Dedifferentiated amniotic fluid mesenchymal stem cell (primary cell): ENCODE data around the gene ASPA.
"Not testable (repeated sequence)": the region's sequence is repeated elsewhere in the genome, so short reads cannot be mapped to it uniquely, and the experiment has no call there.

Experiments
- DNase-seq: peaks from one replicate; pipeline ENCODE4 v3.0.0-alpha.2; 2016; ENCODE audit errors: extremely low spot score

Gene ASPA

DNA sequence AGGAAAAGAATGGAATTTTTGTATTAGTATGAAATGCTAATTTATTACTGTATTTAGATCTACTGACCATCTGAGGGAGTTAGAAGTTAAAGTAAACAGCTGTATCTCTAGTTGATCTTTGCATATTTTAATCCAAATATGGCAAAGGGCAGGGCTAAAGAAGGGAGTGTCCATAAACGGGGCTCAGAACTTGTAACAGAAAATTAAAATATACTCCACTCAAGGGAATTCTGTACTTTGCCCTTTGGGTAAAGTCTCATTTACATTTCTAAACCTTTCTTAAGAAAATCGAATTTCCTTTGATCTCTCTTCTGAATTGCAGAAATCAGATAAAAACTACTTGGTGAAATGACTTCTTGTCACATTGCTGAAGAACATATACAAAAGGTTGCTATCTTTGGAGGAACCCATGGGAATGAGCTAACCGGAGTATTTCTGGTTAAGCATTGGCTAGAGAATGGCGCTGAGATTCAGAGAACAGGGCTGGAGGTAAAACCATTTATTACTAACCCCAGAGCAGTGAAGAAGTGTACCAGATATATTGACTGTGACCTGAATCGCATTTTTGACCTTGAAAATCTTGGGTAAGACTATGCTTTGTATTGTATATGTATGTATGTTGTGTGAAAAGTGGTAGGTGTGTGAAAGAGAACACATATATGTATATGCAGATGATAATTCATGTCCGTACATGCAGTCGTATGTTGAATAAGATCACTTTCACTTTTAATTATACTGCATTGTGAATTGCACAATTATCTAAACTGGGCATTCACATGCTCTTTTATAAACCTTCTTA, at the start of gene ASPA:
Gene ASPA (plus strand): TSS at position 186 of the 799 bp plus-strand sequence. CDS start 163 bp downstream, at position 349.
- DNase-seq: no peak

DNA sequence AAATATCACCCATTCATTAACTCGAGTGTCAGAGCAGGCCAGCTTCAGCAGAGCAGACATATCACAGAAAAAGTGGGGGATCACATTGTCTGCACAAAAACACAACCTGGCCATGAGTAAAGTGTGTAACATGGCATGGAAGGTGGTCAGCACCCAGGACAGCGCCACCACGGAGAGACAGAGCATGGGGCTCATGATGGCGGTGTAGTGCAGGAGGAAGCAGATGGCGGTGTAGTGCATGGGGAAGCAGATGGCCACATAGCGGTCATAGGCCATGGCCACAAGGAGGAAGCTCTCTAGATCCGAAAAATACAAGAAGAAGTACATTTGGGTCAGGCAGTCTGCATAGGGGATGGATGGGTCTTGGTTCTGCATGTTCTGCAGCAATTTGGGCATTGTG, 42.6 kb upstream of the ASPA start:
- not testable (repeated sequence) for DNase-seq

DNA sequence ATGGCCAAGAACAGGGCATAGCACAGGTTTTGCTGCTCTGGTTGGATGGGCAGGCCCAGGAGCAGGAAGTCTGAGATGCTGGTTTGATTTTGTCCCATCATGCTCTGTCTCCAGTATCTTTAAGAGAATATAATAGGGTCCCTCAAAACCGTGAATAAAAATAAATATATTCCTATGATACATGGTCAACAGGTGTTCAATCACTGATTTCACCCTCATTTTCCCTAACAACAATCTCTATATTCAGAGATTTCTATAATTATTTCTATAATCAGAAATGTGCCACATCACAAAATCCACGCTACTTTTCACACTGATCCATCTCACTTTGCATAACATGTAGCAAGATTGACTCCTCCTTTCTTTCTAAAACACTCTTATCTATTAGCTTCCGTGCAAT, 42.1 kb upstream of the ASPA start, which contains the start of gene OR1E2:
Gene OR1E2 (minus strand): TSS at position 101 of the 400 bp plus-strand sequence. CDS start 0 bp downstream, at position 101.
- DNase-seq: no peak

DNA sequence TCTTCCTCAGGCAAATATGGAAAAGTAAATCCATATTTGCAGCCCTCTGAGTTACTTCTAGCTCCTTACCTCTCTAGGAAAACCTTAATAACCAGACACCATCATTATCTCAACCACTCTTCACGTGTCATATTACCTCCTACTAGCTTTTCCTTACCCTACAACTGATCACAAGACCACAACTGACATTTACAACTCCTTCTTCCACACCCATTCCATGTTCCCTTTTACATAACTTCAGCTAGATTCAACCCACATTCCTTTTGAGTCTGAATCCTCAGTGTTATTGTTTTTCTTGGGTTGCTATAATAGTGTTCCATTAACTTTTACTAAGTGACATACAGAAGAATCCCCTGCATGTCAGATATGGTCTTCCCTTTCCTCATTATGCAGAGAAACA, 37.4 kb upstream of the ASPA start:
- DNase-seq: no peak

DNA sequence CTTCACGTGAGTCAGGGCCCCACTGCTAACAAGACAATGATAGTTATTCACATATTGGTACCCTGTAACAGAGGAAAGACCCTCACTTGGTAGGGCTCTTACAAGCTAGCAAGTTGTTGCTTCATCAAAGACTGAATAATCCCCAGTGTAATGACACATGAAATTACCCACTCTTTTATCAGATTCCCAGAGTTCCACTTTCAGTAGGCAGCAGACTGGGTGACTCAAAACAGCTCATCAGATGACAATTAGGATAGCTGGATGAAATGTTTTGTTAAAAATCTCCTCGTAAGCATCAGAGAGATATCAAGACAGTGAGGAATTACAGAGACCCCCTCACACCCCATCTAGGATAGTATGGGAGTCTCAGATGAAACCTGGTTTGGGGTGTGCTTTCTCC, 35.3 kb upstream of the ASPA start:
- DNase-seq: no peak

DNA sequence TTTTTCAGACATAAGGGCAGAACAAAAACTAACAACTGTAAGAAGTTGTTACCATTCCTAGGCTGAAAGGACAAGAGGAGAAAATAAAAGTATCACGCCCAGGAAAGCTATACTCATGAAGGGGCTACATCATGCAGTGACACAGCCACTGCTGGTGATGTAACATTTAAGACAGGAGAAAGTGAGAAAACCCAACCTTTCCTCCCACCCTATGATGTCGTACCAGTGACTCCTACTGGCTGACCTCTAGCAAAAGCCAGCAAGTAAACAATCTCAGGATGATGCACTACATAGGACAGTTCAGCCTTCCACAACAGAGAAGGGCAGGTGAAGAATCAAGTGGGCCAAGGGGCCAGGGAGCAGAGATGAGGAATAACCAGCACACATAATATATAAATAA, 28.2 kb upstream of the ASPA start:
- DNase-seq: no peak

DNA sequence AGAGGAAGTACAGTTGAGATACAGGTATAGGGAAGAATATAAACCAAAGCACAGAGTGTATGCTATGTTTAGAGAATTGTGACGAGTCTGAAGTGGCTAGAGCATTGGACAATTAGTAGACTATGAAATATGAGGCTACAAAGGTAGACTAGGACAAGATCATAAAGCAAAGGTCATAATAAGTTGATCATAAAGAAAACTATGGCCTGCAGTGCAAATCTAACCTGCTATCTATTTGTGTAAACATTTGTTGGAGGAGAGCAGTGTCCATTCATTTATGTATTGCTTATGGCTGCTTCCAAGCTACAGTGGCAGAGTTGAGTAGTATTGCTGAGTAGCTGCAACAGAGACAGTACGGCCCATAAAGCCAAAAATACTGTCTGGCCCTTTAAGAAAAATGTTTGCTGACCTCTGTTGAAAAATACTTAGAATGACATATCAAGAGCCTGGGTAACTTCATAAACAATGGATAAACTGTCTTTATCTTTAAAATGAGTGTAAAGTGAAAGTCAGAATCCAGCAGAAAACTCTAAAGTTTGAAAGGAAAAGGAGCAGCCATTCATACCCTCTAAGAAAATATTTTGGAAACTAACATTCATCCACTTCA, 27.6 kb upstream of the ASPA start:
- no peak for DNase-seq

DNA sequence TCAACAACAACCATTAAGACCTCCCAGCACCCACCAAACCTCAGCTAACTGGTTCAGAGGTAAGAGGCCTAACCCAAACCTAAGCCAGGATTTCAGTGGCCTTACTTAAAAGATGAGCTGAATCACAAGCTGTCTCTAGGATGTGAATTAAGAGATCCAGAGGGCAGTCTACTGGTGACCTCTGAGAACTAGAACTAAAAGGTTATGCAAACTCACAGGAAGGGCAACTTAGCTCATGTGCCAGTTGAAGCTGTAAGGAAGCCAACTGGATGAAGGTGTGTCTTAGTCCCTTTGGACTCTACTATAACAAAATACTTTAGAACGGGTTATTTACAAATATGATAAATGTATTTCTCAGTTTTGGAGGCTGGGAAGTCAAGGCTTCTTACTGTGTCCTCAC, 9.4 kb upstream of the ASPA start:
- not testable (repeated sequence) for DNase-seq

DNA sequence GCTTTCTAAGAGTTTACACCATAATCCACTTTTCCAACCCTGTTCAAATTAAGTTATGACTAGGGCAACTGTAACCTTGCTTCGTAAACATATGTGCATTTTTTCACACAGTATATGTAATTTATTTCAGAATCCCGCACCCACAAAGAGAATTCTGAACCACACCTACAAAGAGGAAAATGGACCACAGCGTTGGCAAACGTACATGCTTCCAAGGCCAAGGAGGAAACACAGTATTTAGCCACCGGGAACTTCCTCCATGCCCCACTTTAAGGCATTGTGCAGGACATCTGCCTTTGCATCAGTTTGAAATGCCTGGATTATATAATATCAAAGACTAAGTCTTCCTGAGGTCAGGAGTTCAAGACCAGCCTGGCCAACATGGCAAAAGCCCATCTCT, 6.3 kb upstream of the ASPA start:
- DNase-seq: no peak

DNA sequence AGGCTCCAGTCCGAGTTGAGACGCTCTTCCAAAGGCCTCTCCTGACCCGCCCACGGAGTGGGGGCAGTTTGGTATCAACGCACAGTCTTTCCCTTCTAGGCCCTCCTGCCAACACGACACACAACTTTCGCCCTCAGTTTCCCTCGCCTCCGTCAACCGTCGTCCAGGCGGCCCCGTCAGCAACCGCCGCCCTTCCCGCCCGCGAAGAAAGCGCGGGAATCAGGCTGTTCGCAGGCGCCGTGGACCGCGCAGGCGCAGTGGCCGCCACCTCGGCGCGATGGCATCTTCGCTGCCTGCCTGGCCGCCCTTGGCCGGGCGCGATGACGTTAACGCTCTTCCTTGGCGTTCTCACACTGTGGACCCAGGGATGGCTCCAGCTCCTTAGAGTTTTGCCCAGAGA, 4.2 kb upstream of the ASPA start, which contains the start of gene SPATA22:
Gene SPATA22 (minus strand): TSS at position 221 of the 400 bp plus-strand sequence. CDS start 2,494 bp downstream, outside the sequence.
- no peak for DNase-seq

DNA sequence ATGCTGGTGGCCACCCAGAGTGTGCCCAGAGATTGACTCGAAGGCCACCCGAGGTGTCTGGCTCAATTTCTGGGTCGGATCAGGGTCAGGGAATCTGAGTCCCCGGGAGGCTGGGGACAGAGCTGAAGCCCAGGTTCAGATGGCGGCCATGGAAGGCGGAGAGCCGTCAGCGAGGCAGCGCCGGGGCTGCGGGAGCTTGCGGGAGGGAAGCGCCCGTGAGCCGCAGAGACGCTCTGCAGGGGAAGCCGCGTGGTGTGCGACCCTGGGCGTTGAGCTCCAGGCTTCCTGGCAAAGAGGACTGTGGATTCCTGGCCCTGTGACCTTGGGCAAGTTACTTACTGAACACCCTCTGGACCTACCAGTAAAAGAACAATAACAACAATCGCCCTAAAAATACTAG, 3.7 kb upstream of the ASPA start:
- no peak for DNase-seq

DNA sequence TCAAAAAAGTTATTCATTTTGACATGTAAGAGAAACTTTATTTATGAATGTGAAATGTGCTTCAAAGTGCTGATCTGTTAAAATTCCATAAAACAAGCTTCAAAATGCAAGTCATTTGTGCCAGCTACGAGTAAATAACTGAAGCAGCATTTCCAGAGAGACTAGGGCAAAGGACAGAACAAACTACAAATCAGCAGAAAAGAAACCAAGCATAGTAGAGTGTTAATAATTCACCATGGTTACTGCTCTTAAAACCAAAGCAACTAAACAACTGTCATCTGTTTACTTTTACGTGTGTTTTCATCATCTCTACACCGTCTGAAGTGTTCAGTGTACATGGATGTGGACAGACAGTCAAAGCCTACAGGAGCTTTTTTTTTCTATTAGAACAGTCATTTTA, 1.6 kb upstream of the ASPA start:
- no peak for DNase-seq

DNA sequence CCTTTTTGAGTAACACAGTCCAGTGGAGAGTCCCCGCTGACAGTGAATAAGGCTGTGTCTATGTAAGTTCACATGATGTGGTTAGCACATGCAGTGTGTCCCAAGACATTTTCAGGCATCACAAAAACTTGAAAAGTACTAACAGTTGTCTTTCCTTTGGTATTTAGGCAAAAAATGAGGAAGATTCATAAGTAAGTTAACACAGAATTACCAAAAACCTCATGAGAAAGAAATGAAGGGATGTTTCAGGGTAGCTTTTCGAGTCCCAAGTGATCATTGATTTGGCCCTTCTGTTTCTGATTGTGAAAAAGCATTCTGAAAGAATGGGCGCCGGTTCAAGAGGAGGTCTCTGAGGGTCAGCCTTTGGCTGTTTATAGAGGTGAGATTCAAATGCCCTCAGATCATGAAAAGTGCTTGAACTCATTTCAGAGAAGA, 529 bp upstream of the ASPA start:
- DNase-seq: no peak

DNA sequence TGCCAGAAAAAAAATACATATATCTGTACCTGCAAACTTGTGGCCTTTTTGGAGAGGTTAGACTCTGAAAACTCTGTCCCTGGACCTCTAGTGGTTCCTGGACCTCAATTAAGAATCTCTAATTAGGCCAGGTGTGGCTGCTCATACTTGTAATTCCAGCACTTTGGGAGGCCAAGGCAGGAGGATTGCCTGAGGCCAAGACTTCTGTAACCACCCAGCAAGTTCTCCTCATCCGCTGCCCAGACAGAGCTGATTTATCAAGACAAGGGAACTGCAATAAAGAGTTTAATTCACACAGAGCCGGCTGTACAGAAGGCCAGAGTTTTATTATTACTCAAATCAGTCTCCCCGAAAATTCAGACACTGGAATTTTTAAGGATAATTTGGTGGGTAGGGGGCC, 4.2 kb downstream of the ASPA start:
- no peak for DNase-seq

DNA sequence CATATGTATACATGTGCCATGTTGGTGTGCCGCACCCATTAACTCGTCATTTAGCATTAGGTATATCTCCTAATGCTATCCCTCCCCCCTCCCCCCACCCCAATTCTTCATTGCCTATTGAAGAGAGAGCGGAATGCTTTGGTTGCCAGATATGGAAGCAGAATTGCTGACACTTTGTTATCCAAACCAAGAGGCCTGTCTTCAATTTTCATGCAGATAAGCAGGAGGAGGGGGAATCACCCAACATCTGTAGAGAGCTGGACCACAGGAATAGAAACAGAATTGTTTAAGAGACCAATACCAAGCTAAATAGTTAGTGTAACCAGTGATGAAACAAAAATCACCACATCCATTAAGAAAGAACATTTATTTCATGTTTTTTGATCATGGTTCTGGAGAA, 7.1 kb downstream of the ASPA start:
- no peak for DNase-seq

DNA sequence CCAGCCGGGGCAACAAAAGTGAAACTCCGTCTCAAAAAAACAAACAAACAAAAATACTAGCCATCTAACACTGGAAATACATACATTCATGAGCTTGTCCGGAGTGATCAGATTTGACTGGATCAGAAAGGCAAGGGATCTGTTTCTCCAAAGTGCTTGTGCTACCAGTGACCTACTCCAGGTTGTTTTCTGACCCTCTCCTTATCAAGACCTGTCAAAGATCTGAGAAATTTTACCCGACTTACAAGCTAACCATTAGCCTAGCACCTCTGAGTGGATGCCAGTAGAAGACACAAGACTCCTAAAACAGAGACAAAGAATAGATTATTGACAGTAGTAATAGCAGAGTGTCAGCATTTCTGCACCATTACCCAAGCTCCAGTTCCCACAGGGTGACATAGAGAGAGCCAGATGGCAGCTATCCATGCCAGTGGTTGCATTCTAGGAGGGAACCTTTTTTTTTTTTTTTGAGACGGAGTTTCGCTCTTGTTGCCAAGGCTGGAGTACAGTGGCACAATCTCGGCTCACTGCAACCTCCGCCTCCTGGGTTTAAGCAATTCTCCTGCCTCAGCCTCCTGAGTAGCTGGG, 9.8 kb downstream of the ASPA start:
- DNase-seq: no peak

DNA sequence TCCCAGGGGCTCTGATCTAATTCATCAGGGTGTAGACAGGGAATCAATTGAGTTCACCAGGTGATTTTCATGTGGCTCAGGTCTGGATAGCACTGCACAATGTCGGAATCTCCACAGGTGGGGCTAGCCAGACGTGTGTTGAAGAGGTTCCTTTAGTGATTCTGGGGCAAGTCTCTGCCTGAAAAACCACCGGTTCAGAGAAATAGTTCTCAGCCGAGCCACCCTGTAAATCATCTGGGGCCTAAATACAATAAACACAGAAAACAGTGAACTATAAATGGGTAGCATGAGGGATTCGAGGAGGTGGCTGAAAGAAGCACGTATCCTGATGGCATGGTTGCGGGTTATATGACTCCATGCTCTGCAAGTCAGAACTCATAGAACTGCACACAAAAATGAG, 21.3 kb downstream of the ASPA start:
- no peak for DNase-seq

DNA sequence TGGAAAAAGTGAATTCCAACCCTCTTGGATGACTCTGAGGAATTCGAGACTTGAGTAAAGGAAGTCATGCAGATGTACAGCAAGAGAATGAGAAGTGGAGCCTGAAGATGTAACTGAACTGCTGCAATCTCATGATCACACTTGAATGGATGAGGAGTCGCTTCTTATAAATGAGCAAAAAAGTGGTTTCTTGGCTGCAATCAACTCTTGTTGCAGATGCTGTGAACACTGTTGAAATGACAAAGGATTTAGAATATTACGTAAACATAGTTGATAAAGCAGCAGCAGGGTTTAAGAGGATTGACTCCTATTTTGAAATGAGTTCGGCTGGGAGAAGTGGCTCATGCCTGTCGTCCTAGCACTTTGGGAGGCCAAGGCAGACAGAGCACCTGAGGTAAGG, 25.5 kb downstream of the ASPA start:
- DNase-seq: no peak

DNA sequence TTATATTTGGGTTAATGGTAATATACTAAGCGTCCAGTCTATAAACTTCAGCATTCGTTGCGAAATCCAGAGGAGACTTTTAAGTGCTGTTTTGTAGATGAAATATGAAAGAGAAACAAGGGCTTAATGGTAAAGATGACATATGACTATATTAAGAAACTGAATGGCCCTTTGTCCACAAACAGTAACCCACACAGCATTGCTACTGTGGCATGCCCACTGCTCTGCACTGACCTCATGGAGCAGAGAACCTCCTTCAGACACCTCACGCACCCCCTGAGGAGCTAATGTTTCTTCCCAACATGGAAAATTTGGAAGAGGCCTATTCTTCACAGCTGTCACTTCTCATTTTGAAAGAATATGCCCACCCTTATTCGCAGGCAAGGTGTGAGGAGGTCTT, 26.7 kb downstream of the ASPA start:
- no peak for DNase-seq

DNA sequence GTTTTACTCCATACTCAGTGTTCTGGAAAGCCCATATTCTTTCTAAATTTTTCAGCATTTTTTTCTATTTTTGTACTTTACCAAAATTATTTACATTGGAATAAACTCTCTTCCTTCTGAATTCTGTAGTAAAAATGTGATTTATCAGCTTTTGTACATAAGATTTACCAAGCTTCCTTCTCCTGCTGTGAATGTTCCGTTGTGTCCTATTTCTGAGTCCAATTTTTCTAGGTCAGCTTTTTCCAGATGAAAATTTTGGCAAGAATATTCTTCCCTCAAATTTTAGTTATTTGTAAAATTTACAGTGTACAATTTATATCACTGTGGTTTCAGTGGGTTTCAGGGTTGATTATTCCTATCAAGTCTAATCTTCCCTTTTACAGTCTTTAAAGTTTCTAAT, 27.5 kb downstream of the ASPA start:
- DNase-seq: no peak

DNA sequence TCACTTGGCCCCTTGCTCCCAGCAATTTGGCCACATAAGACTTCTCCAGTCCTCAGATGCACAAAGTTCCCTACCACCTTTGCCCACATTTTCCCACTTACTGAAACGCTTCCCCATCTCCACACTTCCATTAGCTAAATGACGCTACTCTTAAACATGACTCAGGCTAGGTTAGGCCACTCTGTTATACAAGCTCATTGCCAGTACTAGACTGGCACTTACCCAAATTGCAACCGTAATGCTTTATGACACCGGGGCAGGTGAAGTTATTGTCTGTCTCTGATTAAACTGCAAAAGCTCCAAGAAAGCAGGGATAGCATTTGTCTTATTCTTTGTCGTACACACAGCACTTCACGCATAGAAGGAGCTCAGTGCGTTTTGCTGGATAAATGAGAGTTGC, 29.2 kb downstream of the ASPA start:
- DNase-seq: no peak

DNA sequence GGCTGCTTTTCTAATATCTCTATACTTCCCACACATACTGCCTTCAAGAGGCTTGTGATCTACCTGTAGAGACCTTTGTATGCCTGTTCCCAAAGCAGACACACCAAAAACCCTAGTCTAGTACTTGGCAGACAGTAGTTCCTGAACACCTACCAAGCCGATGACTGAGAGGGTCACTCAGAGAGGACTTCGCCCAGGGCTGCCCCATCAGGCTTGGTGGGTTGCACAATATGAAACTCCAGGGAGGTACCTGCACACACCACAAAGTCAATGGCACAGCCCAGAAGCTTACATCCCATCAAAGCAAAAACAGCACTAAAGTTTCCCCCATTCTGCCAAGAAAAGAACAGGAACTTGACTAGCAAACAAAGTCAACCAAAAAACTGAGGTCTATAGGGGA, 30.3 kb downstream of the ASPA start:
- no peak for DNase-seq

DNA sequence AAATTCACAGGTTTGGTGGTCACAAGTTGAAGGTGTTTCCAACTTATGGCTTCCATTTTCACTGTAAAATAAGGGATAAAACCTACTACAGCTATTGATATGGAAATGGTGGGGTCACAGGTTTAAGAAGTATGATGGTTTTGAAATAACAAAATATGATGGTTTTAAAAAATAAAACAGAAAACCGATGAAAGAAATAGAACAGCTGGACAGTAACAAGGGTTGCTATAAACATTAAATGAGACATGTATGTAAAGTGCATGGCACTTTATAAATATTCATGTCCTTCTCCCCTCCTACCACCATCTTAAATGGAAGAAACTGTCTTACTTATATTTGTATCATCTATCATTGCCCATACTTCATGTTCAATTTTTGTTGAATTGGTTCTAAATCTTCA, 31.3 kb downstream of the ASPA start:
- DNase-seq: no peak
